Neural progenitor cell (in vitro differentiated cells): ENCODE measurements around the gene UBTD1. TPM values are rescaled to one million over a fixed set of nuclear protein-coding genes. Genes with fewer than 3 reads are reported as not detected.
"Not testable (repeated sequence)": the region's sequence is repeated elsewhere in the genome, so short reads cannot be mapped to it uniquely, and the experiment has no call there.

Experiments
- DNase-seq: peaks from one replicate; pipeline ENCODE4 v3.0.0-alpha.2; 2016; ENCODE audit warnings: low spot score
- H2AFZ ChIP-seq: fragments of 200-600 bp; sonication (generic); replicated peaks from 2 replicates; pipeline ENCODE4 v1.6.1; 2016; ENCODE audit warnings: antibody characterized with exemption
- H3F3A ChIP-seq: fragments of 200-600 bp; sonication (generic); 2 replicates; pipeline ENCODE4 v1.6.1; 2016; ENCODE audit warnings: antibody characterized with exemption, low read depth
- H3K27ac ChIP-seq: fragments of 200-600 bp; sonication (generic); 2 replicates; pipeline ENCODE4 v1.5.1; 2016; ENCODE audit warnings: mild to moderate bottlenecking
- H3K27me3 ChIP-seq: fragments of 200-600 bp; sonication (generic); 2 replicates; pipeline ENCODE4 v1.6.1; 2016; ENCODE audit warnings: mild to moderate bottlenecking, moderate library complexity
- H3K36me3 ChIP-seq: fragments of 200-600 bp; sonication (generic); 2 replicates; pipeline ENCODE4 v1.5.1; 2016
- H3K4me1 ChIP-seq: fragments of 200-600 bp; sonication (generic); 2 replicates; pipeline ENCODE4 v1.6.1; 2016; ENCODE audit warnings: mixed run types
- H3K4me2 ChIP-seq: fragments of 200-600 bp; sonication (generic); 2 replicates; pipeline ENCODE4 v1.6.1; 2016
- H3K4me3 ChIP-seq: fragments of 200-600 bp; sonication (generic); 2 replicates; pipeline ENCODE4 v1.5.1; 2016
- H3K79me2 ChIP-seq: fragments of 200-600 bp; sonication (generic); 2 replicates; pipeline ENCODE4 v1.6.1; 2016; ENCODE audit warnings: low read depth
- H3K9ac ChIP-seq: fragments of 200-600 bp; sonication (generic); 2 replicates; pipeline ENCODE4 v1.6.1; 2016
- H3K9me3 ChIP-seq: fragments of 200-600 bp; sonication (generic); 2 replicates; pipeline ENCODE4 v1.5.1; 2016; ENCODE audit warnings: low read depth
- H4K20me1 ChIP-seq: fragments of 200-600 bp; sonication (generic); 2 replicates; pipeline ENCODE4 v1.6.1; 2016; ENCODE audit warnings: low read depth
- H3K27ac Mint-ChIP-seq: 3 replicates; pipeline ENCODE4 v1.8.0; 2021; ENCODE audit warnings: mixed read lengths
- H3K27me3 Mint-ChIP-seq: 2 replicates; pipeline ENCODE4 v1.8.0; 2022; ENCODE audit warnings: low read depth, mild to moderate bottlenecking, inconsistent platforms, moderate library complexity, mixed read lengths; ENCODE audit not compliant: insufficient read depth
- H3K36me3 Mint-ChIP-seq: 3 replicates; pipeline ENCODE4 v1.8.0; 2021; ENCODE audit warnings: mixed read lengths
- H3K4me1 Mint-ChIP-seq: 3 replicates; pipeline ENCODE4 v1.8.0; 2021; ENCODE audit warnings: mixed read lengths
- H3K4me3 Mint-ChIP-seq: 3 replicates; pipeline ENCODE4 v1.8.0; 2021; ENCODE audit warnings: mild to moderate bottlenecking, moderate library complexity, mixed read lengths
- H3K9me3 Mint-ChIP-seq: 3 replicates; pipeline ENCODE4 v1.8.0; 2020; ENCODE audit warnings: mixed read lengths
- CTCF ChIP-seq: fragments of 200-600 bp; sonication (generic); IDR thresholded peaks from 2 replicates; pipeline ENCODE4 v1.5.1; 2017; ENCODE audit warnings: antibody characterized with exemption, mild to moderate bottlenecking
- EZH2phosphoT487 ChIP-seq: fragments of 200-600 bp; sonication (generic); IDR thresholded peaks from 2 replicates; pipeline ENCODE4 v1.6.1; 2017; ENCODE audit warnings: antibody characterized with exemption
- total RNA-seq: library from RNA; depleted of rRNA; stranded (reverse); fragments of >200 nt; gene quantifications from 2 replicates; pipeline ENCODE4 v1.2.3, GENCODE V29; 2015; ENCODE audit warnings: low replicate concordance

UBTD1 gene
- total RNA-seq, 1 donor from 2014 or later: 4.7 TPM

GRCh38 chr10:97553575-97554031, 54.9 kb downstream of the UBTD1 start:
- Histone ChIP-seq H3K9me3 (no peaks in the 10 kb centered on the region), H3K4me2 (peak overlapping the region; percentile 70), H3F3A (peaks cover 32% of the 10 kb centered on the region), H3K79me2 (no peaks in the 10 kb centered on the region), H3K9ac (no peak overlapping the region), H3K4me3 (no peak overlapping the region), H4K20me1 (no peaks in the 10 kb centered on the region), H3K27ac (no peak overlapping the region), H2AFZ (peak overlapping the region; percentile 54), H3K36me3 (no peaks in the 10 kb centered on the region), H3K4me1 (peaks cover 35% of the 10 kb centered on the region), H3K27me3 (no peaks in the 10 kb centered on the region)
- no peaks in the 10 kb centered on the region for H3K36me3 Mint-ChIP-seq
- H3K9me3 Mint-ChIP-seq: peaks cover 8% of the 10 kb centered on the region
- H3K27me3 Mint-ChIP-seq: peaks cover 4% of the 10 kb centered on the region
- peak overlapping the region; percentile 41 for H3K4me3 Mint-ChIP-seq
- TF ChIP-seq CTCF (peak; percentile 86), EZH2phosphoT487 (no peak)
- DNase-seq: peak; percentile 88
- H3K4me1 Mint-ChIP-seq: peaks cover 33% of the 10 kb centered on the region
- peak overlapping the region; percentile 81 for H3K27ac Mint-ChIP-seq

GRCh38 chr10:97554336-97554735, 55.6 kb downstream of the UBTD1 start:
- H2AFZ ChIP-seq, H3K27ac ChIP-seq, H3K4me3 ChIP-seq, H3K9me3 ChIP-seq, H3K4me3 Mint-ChIP-seq, H3K27me3 Mint-ChIP-seq, H3K9me3 Mint-ChIP-seq, DNase-seq, H4K20me1 ChIP-seq, H3K79me2 ChIP-seq, H3K36me3 ChIP-seq, H3K27me3 ChIP-seq, H3K36me3 Mint-ChIP-seq, H3K4me2 ChIP-seq, H3K27ac Mint-ChIP-seq, H3K9ac ChIP-seq: not testable (repeated sequence)
- Histone ChIP-seq H3F3A (peaks cover 25% of the 10 kb centered on the region), H3K4me1 (peaks cover 29% of the 10 kb centered on the region)
- H3K4me1 Mint-ChIP-seq: peaks cover 29% of the 10 kb centered on the region

GRCh38 chr10:97555541-97555940, 56.8 kb downstream of the UBTD1 start:
- not testable (repeated sequence) for H3K9me3 ChIP-seq, H3K27me3 ChIP-seq, H3K36me3 Mint-ChIP-seq, H3K9ac ChIP-seq, H3K79me2 ChIP-seq, DNase-seq, H3K27ac Mint-ChIP-seq, H3K27ac ChIP-seq, H3K27me3 Mint-ChIP-seq, H4K20me1 ChIP-seq, H2AFZ ChIP-seq, H3K4me2 ChIP-seq, H3K9me3 Mint-ChIP-seq, H3K4me3 ChIP-seq, H3K4me3 Mint-ChIP-seq, H3K36me3 ChIP-seq
- Histone ChIP-seq H3F3A (peaks cover 13% of the 10 kb centered on the region), H3K4me1 (peaks cover 17% of the 10 kb centered on the region)
- H3K4me1 Mint-ChIP-seq: peaks cover 17% of the 10 kb centered on the region

- not testable (repeated sequence) for H3K4me1 Mint-ChIP-seq, H3F3A ChIP-seq, H3K36me3 Mint-ChIP-seq, H3K27me3 ChIP-seq, H3K36me3 ChIP-seq, H3K4me3 ChIP-seq, H3K27ac ChIP-seq, DNase-seq, H3K4me1 ChIP-seq, H4K20me1 ChIP-seq, H3K27me3 Mint-ChIP-seq, H3K9me3 Mint-ChIP-seq, H3K4me3 Mint-ChIP-seq, H3K4me2 ChIP-seq, H3K79me2 ChIP-seq, H3K9me3 ChIP-seq, H2AFZ ChIP-seq, H3K9ac ChIP-seq
- H3K27ac Mint-ChIP-seq: peak overlapping the region; percentile 30
These were observed 62.1 kb downstream of the UBTD1 start for GRCh38 chr10:97560731-97561381.

GRCh38 chr10:97561386-97562077, 62.8 kb downstream of the UBTD1 start:
- not testable (repeated sequence) for H3K9me3 Mint-ChIP-seq

GRCh38 chr10:97562329-97562728, 63.6 kb downstream of the UBTD1 start:
- H3K9me3 Mint-ChIP-seq, H3K27ac Mint-ChIP-seq, H3K4me2 ChIP-seq: not testable (repeated sequence)

More at GRCh38 chr10:97561386-97562077, 62.8 kb downstream of the UBTD1 start:
- H4K20me1 ChIP-seq, H2AFZ ChIP-seq, H3K4me2 ChIP-seq, H3K4me1 Mint-ChIP-seq, H3K27me3 Mint-ChIP-seq, H3K4me3 ChIP-seq, H3K27ac Mint-ChIP-seq, H3K9ac ChIP-seq, H3K27me3 ChIP-seq, H3K79me2 ChIP-seq, H3K9me3 ChIP-seq, DNase-seq, H3K4me1 ChIP-seq, H3K36me3 Mint-ChIP-seq, H3K36me3 ChIP-seq, H3K27ac ChIP-seq, H3K4me3 Mint-ChIP-seq, H3F3A ChIP-seq: not testable (repeated sequence)

More at GRCh38 chr10:97562329-97562728, 63.6 kb downstream of the UBTD1 start:
- H3K4me3 ChIP-seq, H3K9me3 ChIP-seq, H3K9ac ChIP-seq, H3K27ac ChIP-seq, H3K36me3 Mint-ChIP-seq, H4K20me1 ChIP-seq, H3K27me3 ChIP-seq, H3F3A ChIP-seq, H2AFZ ChIP-seq, H3K4me1 ChIP-seq, DNase-seq, H3K27me3 Mint-ChIP-seq, H3K36me3 ChIP-seq, H3K4me1 Mint-ChIP-seq, H3K79me2 ChIP-seq, H3K4me3 Mint-ChIP-seq: not testable (repeated sequence)
